ENCODE data around the gene PPP3CA. TPM values are rescaled to one million over a fixed set of nuclear protein-coding genes. Genes with fewer than 3 reads are reported as not detected.

Gene PPP3CA
- total RNA-seq, 1 donor from 2014 or later = 16.7 TPM

DNA sequence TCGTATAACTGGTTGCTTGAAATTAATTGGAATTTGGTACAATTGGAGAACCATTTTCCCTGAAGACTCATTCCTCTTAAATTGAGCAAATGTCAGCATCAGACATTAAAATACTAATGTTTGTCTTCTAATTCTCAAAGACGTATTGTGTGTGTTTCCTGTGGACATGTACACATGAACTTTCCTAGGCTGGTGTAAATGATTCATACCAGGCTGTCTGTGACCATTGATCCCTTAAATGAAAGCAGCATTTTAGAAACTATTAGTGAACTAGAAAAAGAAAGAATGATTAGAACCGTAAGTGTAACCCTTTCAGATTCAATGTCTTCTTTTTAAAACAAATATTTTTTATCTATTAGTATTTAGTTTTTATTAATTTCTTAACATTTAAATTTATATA is 332.9 kb downstream of the PPP3CA start:
- Histone ChIP-seq H3K9me3 (replicated peaks) (no peaks in the 10 kb centered on the region), H3K4me1 (no peaks in the 10 kb centered on the region), H3K36me3 (no peaks in the 10 kb centered on the region), H3K27ac (replicated peaks) (no peak overlapping the region), H3K4me3 (no peak overlapping the region), H3K27me3 (ENCODE audit: low read depth) (no peaks in the 10 kb centered on the region)
- intact Hi-C loops (cut with micrococcal nuclease) = no loop called here
- no peak for DNase-seq
- TF ChIP-seq, protein P1, sequence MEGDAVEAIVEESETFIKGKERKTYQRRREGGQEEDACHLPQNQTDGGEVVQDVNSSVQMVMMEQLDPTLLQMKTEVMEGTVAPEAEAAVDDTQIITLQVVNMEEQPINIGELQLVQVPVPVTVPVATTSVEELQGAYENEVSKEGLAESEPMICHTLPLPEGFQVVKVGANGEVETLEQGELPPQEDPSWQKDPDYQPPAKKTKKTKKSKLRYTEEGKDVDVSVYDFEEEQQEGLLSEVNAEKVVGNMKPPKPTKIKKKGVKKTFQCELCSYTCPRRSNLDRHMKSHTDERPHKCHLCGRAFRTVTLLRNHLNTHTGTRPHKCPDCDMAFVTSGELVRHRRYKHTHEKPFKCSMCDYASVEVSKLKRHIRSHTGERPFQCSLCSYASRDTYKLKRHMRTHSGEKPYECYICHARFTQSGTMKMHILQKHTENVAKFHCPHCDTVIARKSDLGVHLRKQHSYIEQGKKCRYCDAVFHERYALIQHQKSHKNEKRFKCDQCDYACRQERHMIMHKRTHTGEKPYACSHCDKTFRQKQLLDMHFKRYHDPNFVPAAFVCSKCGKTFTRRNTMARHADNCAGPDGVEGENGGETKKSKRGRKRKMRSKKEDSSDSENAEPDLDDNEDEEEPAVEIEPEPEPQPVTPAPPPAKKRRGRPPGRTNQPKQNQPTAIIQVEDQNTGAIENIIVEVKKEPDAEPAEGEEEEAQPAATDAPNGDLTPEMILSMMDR (IDR thresholded peaks at IDR 0.05; ENCODE audit: borderline replicate concordance) = no peak

DNA sequence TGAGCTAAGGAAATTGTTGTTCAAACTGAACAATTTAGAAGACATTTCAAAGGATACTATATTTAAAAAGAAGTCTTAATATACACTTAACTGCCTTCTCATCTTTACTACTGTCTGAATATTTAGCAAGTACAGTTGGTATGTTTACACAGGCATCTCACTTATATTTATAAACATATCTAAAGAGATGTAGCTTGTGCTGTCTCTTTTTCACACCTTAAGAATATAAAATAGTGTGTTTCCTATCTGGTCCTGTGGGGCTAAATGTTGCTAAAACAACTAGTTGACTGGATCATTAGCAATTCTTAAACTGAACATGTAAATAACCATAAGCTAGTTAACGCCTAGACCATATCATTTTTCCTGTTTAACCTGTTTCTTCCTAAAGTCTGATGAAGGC is 336.3 kb downstream of the PPP3CA start:
- Histone ChIP-seq H3K4me3 (no peak overlapping the region), H3K9me3 (replicated peaks) (no peaks in the 10 kb centered on the region), H3K27ac (replicated peaks) (no peak overlapping the region), H3K27me3 (ENCODE audit: low read depth) (no peaks in the 10 kb centered on the region), H3K4me1 (no peaks in the 10 kb centered on the region), H3K36me3 (no peaks in the 10 kb centered on the region)
- DNase-seq = no peak
- TF ChIP-seq, protein P1 (IDR thresholded peaks at IDR 0.05; ENCODE audit: borderline replicate concordance) = no peak
- intact Hi-C loops (cut with micrococcal nuclease) = no loop called here

DNA sequence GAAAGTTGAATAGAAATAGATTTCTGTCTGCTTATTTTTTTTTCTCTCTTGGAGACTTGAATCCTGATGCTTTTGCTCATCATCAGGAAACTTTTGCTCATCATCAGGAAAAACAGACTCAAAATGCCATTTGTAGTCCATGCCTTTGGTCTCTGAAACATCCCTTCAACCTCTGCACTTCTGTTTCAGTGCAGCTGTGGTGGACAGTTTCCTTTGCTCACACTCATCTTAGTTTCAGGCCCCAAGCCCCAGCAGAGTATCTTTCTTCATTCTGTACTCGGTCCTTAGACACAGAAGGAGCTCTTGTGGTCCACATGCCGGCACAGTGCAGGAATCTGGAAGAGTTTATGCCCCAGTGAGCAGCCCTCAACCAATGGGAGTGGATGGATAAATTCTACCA is 337.9 kb downstream of the PPP3CA start:
- peaks cover 1% of the 10 kb centered on the region for H3K9me3 ChIP-seq (replicated peaks)
- intact Hi-C loops (cut with micrococcal nuclease) = no loop called here

DNA sequence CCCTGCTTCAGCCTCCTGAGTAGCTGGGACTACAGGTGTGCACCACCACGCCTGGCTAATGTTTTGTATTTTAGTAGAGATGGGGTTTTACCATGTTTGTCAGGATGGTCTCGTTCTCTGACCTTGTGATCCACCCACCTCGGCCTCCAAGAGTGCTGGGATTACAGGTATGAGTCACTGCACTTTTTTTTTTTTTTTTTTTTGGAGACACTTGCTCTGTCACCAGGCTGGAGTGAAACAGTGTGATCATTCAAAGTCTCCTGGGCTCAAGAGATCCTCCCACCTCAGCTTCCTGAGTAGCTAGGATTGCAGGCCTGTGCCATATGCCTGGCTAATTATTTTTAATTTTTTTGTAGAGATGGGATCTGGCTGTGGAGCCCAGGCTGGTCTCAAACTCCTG is 338.8 kb downstream of the PPP3CA start:
- no peaks in the 10 kb centered on the region for H3K4me1 ChIP-seq
- no peaks in the 10 kb centered on the region for H3K27me3 ChIP-seq (ENCODE audit: low read depth)
- intact Hi-C loops (cut with micrococcal nuclease) = no loop called here
- TF ChIP-seq, protein P1 (IDR thresholded peaks at IDR 0.05; ENCODE audit: borderline replicate concordance) = no peak
- no peaks in the 10 kb centered on the region for H3K36me3 ChIP-seq
- H3K9me3 ChIP-seq (replicated peaks) = peaks cover 11% of the 10 kb centered on the region
- no peak overlapping the region for H3K27ac ChIP-seq (replicated peaks)
- no peak for DNase-seq
- H3K4me3 ChIP-seq = no peak overlapping the region

More for the DNA sequence above, 337.9 kb downstream of the PPP3CA start:
- Histone ChIP-seq H3K4me3 (no peak overlapping the region), H3K36me3 (no peaks in the 10 kb centered on the region), H3K27ac (replicated peaks) (no peak overlapping the region), H3K27me3 (ENCODE audit: low read depth) (no peaks in the 10 kb centered on the region), H3K4me1 (no peaks in the 10 kb centered on the region)
- TF ChIP-seq, protein P1 (IDR thresholded peaks at IDR 0.05; ENCODE audit: borderline replicate concordance) = no peak
- no peak for DNase-seq

DNA sequence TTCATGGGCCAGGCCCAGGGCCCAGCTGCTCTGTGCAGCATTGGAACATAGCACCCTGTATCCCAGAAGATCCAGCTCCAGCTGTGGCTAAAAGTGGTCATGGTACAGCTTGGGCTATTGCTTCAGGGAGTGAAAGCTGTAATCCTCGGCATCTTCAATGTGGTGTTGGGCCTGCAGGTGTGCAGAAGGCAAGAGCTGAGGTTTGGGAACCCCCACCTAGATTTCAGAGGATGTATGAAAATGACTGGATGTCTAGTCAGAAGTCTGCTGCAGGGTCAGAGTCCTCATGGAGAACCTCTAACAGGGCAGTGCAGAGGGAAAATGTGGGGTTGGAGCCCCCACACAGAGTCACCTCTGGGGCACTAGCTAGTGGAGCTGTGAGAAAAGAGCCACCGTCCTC is 341.7 kb downstream of the PPP3CA start:
- TF ChIP-seq, protein P1 (IDR thresholded peaks at IDR 0.05; ENCODE audit: borderline replicate concordance) = no peak
- intact Hi-C loops (cut with micrococcal nuclease) = no loop called here

DNA sequence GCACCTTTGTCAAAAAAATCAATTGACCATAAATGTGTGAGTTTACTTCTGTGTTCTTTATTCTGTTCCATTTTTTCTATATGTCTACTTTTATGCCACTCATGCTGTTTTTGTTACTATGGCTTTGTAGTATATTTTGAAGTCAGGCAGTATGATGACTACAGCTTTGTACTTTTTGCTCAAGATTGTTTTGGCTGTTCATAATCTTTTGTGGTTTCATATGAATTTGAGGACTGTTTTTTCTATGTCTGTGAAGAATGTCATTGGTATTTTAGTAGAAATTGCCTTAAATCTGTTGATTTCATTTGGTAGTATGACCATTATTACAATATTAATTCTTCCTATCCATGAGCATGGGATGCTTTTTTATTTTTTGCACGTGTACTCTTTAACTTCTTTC is 346.8 kb downstream of the PPP3CA start:
- H3K36me3 ChIP-seq = no peaks in the 10 kb centered on the region
- no peaks in the 10 kb centered on the region for H3K4me1 ChIP-seq
- intact Hi-C loops (cut with micrococcal nuclease) = no loop called here
- TF ChIP-seq, protein P1 (IDR thresholded peaks at IDR 0.05; ENCODE audit: borderline replicate concordance) = no peak
- peaks cover 47% of the 10 kb centered on the region for H3K9me3 ChIP-seq (replicated peaks)
- no peaks in the 10 kb centered on the region for H3K27me3 ChIP-seq (ENCODE audit: low read depth)
- H3K4me3 ChIP-seq = no peak overlapping the region
- H3K27ac ChIP-seq (replicated peaks) = no peak overlapping the region
- DNase-seq = no peak

More for the DNA sequence above, 341.7 kb downstream of the PPP3CA start:
- Histone ChIP-seq H3K27ac (replicated peaks) (no peak overlapping the region), H3K9me3 (replicated peaks) (peaks cover 39% of the 10 kb centered on the region), H3K4me3 (no peak overlapping the region), H3K36me3 (no peaks in the 10 kb centered on the region), H3K27me3 (ENCODE audit: low read depth) (no peaks in the 10 kb centered on the region), H3K4me1 (no peaks in the 10 kb centered on the region)
- no peak for DNase-seq
